Measurements from ENCODE around the gene SMC3.
"Not testable (repeated sequence)": the region's sequence is repeated elsewhere in the genome, so short reads cannot be mapped to it uniquely, and the experiment has no call there.

SMC3 gene

DNA sequence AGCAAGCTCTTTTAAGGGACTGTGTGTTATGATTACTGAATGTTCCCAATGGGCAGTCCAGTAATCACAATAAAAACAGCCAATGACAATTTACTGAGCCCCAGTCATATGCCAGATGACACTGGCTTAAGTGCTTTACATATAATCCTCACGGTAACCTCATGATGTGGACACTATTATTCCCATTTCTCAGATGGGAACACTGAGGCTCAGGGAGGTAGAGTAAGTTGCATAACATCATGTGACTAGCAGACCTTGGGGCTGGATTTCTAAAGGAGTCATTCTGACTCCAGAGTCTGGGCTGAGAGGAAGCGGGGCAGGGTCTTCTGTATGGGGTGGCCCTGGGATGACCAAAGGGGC is 69.1 kb downstream of the SMC3 start:
- Histone ChIP-seq H3K27me3 (ENCODE audit: insufficient read depth, low read depth) (no peaks in the 10 kb centered on the region), H3K4me2 (no peak overlapping the region), H3K79me2 (ENCODE audit: insufficient read depth, low read depth) (no peaks in the 10 kb centered on the region)

DNA sequence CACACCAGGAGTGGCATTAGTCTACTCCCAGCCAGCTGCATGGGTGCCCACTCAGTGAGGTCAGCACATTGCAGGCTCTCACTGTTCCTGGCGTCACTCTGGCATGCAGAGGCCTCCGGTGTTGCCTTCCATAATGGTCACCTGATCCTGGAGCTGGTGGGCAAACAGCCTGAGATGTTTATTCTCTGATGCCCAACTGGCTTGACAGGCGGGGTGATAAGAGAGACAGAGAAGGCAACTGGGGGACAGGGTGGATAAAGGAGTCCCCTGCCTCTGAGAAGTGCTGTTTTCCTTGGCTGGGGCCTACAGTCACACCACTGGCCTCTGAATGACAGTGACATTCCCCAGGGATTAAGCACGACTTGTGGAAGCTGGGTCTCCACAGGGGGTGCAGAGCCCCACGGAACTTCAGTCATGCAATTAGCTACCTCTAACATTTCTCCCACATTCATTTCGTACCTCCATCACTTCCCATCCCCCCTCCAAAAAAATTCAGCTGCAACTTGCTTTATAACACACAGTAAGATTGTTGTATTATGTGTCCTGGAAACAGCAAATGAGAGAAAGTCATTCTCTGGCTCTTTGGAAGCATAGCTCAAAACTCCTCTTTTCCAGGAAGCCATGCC is 69.5 kb downstream of the SMC3 start:
- no peaks in the 10 kb centered on the region for H3K4me1 ChIP-seq (ENCODE audit: low read depth, poor library complexity, severe bottlenecking)
- TF ChIP-seq, protein P1, sequence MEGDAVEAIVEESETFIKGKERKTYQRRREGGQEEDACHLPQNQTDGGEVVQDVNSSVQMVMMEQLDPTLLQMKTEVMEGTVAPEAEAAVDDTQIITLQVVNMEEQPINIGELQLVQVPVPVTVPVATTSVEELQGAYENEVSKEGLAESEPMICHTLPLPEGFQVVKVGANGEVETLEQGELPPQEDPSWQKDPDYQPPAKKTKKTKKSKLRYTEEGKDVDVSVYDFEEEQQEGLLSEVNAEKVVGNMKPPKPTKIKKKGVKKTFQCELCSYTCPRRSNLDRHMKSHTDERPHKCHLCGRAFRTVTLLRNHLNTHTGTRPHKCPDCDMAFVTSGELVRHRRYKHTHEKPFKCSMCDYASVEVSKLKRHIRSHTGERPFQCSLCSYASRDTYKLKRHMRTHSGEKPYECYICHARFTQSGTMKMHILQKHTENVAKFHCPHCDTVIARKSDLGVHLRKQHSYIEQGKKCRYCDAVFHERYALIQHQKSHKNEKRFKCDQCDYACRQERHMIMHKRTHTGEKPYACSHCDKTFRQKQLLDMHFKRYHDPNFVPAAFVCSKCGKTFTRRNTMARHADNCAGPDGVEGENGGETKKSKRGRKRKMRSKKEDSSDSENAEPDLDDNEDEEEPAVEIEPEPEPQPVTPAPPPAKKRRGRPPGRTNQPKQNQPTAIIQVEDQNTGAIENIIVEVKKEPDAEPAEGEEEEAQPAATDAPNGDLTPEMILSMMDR (conservative IDR thresholded peaks at IDR 0.05; ENCODE audit: low read depth, low read length), result no peak
- H3K36me3 ChIP-seq (ENCODE audit: insufficient read depth), result no peaks in the 10 kb centered on the region
- H4K20me1 ChIP-seq (ENCODE audit: insufficient read depth), result no peaks in the 10 kb centered on the region
- H3K4me3 ChIP-seq (IDR thresholded peaks at IDR 0.05; ENCODE audit: insufficient read depth, low read depth, low read length), result no peak overlapping the region
- H3K79me2 ChIP-seq (ENCODE audit: insufficient read depth, low read depth), result no peaks in the 10 kb centered on the region
- no peak overlapping the region for H3K9ac ChIP-seq
- no peak overlapping the region for H2AFZ ChIP-seq (ENCODE audit: low read depth)
- H3K27me3 ChIP-seq (ENCODE audit: insufficient read depth, low read depth), result no peaks in the 10 kb centered on the region
- H3K27ac ChIP-seq, result no peak overlapping the region
- H3K4me2 ChIP-seq, result no peak overlapping the region

More for the DNA sequence above, 69.1 kb downstream of the SMC3 start:
- Histone ChIP-seq H3K9ac (no peak overlapping the region), H2AFZ (ENCODE audit: low read depth) (no peak overlapping the region), H3K36me3 (ENCODE audit: insufficient read depth) (no peaks in the 10 kb centered on the region), H3K4me3 (IDR thresholded peaks at IDR 0.05; ENCODE audit: insufficient read depth, low read depth, low read length) (no peak overlapping the region), H3K27ac (no peak overlapping the region), H4K20me1 (ENCODE audit: insufficient read depth) (no peaks in the 10 kb centered on the region), H3K4me1 (ENCODE audit: low read depth, poor library complexity, severe bottlenecking) (no peaks in the 10 kb centered on the region)
- TF ChIP-seq, protein P1 (conservative IDR thresholded peaks at IDR 0.05; ENCODE audit: low read depth, low read length), result no peak

DNA sequence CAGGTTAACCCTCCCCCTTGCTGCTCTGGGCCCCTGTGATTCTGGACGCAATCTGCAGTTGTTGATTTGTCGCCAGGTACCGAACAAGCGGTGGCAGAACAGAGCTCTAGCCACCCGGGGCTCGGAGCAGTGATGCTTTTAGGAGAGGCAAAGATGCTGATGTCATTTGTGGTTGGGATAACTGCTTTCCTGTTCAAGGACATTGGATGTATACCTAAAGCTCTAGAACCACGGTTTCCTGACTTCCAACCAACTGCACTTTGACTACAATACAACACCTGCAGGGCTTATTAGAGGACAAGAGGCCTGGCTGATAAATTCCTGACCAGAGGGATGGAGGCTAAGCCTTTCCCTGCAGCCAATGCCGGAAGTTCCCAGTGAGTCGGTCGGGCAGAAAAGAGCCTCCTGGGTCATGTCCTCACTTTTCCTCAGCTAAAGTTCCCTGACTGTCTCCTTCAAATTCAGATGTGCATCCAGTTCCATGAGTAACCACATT is 70.1 kb downstream of the SMC3 start:
- Histone ChIP-seq H3K27ac (no peak overlapping the region), H3K9ac (no peak overlapping the region), H3K36me3 (ENCODE audit: insufficient read depth) (no peaks in the 10 kb centered on the region), H3K27me3 (ENCODE audit: insufficient read depth, low read depth) (no peaks in the 10 kb centered on the region), H3K4me3 (IDR thresholded peaks at IDR 0.05; ENCODE audit: insufficient read depth, low read depth, low read length) (no peak overlapping the region), H3K4me2 (no peak overlapping the region), H2AFZ (ENCODE audit: low read depth) (no peak overlapping the region), H3K4me1 (ENCODE audit: low read depth, poor library complexity, severe bottlenecking) (no peaks in the 10 kb centered on the region), H4K20me1 (ENCODE audit: insufficient read depth) (no peaks in the 10 kb centered on the region), H3K79me2 (ENCODE audit: insufficient read depth, low read depth) (no peaks in the 10 kb centered on the region)
- TF ChIP-seq, protein P1 (conservative IDR thresholded peaks at IDR 0.05; ENCODE audit: low read depth, low read length), result no peak

DNA sequence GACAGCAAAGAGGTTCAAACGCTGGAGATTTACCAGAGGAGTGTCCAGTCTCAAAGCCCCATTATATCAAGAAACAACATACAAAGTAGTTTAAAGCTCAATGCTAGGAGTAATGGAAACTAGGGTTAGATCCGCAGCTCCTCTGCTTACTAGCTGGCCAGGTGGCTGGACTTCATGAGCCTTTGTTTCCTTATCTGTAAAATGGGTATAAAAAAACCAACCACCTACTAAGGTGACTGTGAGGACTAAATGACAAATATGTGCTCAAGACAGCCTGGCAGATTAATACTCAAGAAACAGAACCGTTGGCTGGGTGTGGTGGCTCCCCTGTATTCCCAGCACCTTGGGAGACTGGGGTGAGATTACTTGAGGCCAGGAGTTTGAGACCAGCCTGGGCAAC is 70.8 kb downstream of the SMC3 start:
- Histone ChIP-seq H3K36me3 (ENCODE audit: insufficient read depth) (no peaks in the 10 kb centered on the region), H4K20me1 (ENCODE audit: insufficient read depth) (no peaks in the 10 kb centered on the region), H3K9ac (no peak overlapping the region), H3K4me2 (no peak overlapping the region), H3K4me1 (ENCODE audit: low read depth, poor library complexity, severe bottlenecking) (no peaks in the 10 kb centered on the region), H3K27me3 (ENCODE audit: insufficient read depth, low read depth) (no peaks in the 10 kb centered on the region), H3K27ac (no peak overlapping the region), H2AFZ (ENCODE audit: low read depth) (no peak overlapping the region), H3K79me2 (ENCODE audit: insufficient read depth, low read depth) (no peaks in the 10 kb centered on the region), H3K4me3 (IDR thresholded peaks at IDR 0.05; ENCODE audit: insufficient read depth, low read depth, low read length) (no peak overlapping the region)
- TF ChIP-seq, protein P1 (conservative IDR thresholded peaks at IDR 0.05; ENCODE audit: low read depth, low read length), result no peak

DNA sequence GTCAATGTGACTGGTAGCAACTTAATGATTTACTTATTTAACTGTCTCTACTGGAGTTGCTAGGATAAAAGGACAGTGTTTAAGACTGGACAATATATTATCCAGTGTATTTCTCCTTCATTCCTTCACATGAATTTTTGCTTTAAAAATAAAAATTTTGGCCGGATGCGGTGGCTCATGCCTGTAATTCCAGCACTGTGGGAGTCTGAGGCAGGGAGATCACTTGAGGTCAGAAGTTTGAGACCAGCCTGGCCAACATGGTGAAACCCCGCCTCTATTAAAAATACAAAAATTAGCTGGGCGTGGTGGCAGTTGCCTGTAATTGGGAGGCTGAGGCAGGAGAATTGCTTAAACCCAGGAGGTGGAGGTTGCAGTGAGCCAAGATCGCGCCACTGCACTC is 71.6 kb downstream of the SMC3 start:
- not testable (repeated sequence) for H3K9ac ChIP-seq; H3K27me3 ChIP-seq (ENCODE audit: insufficient read depth, low read depth); H3K27ac ChIP-seq; H3K4me2 ChIP-seq; H3K4me3 ChIP-seq (IDR thresholded peaks at IDR 0.05; ENCODE audit: insufficient read depth, low read depth, low read length); H3K79me2 ChIP-seq (ENCODE audit: insufficient read depth, low read depth); H3K36me3 ChIP-seq (ENCODE audit: insufficient read depth); H3K4me1 ChIP-seq (ENCODE audit: low read depth, poor library complexity, severe bottlenecking); H4K20me1 ChIP-seq (ENCODE audit: insufficient read depth); H2AFZ ChIP-seq (ENCODE audit: low read depth)

DNA sequence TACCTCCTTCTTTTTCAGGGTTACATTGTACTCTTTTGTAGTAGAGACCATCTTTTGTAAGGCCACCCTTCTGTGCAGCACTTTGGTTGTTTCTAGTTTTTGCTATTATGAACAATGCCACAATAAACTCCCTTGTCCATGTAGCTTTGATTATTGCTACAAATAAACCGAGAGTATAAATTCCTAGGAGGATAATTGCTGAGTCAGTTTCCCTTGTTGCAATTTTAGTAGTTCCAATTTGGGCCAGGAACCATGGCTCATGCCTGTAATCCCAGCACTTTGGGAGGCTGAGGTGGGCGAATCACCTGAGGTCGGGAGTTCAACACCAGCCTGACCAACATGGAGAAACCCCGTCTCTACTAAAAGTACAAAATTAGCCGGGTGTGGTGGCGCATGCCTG is 72.4 kb downstream of the SMC3 start:
- H2AFZ ChIP-seq (ENCODE audit: low read depth); H3K4me2 ChIP-seq; H3K4me3 ChIP-seq (IDR thresholded peaks at IDR 0.05; ENCODE audit: insufficient read depth, low read depth, low read length); H3K27me3 ChIP-seq (ENCODE audit: insufficient read depth, low read depth); H3K9ac ChIP-seq; H3K36me3 ChIP-seq (ENCODE audit: insufficient read depth); H3K4me1 ChIP-seq (ENCODE audit: low read depth, poor library complexity, severe bottlenecking); H4K20me1 ChIP-seq (ENCODE audit: insufficient read depth); H3K79me2 ChIP-seq (ENCODE audit: insufficient read depth, low read depth); H3K27ac ChIP-seq: not testable (repeated sequence)

Measured in KMS-11 (cell line).